Measurements from ENCODE around the gene SLC8A2.

Gene SLC8A2

GRCh38 chr19:47503826-47504150 is 32.1 kb upstream of the SLC8A2 start:
- no peak for DNase-seq (ENCODE audit: low spot score)

- DNase-seq (ENCODE audit: low spot score): no peak
Measured at GRCh38 chr19:47503130-47503825, 31.6 kb upstream of the SLC8A2 start.

- no peak for DNase-seq (ENCODE audit: low spot score)
Measured at GRCh38 chr19:47499863-47500830, 28.5 kb upstream of the SLC8A2 start.

- DNase-seq (ENCODE audit: low spot score): no peak
Measured at GRCh38 chr19:47499371-47499770, 27.7 kb upstream of the SLC8A2 start.

GRCh38 chr19:47498561-47498960 is 26.9 kb upstream of the SLC8A2 start:
- DNase-seq (ENCODE audit: low spot score): no peak

- DNase-seq (ENCODE audit: low spot score): no peak
Measured at GRCh38 chr19:47497821-47498520, 26.3 kb upstream of the SLC8A2 start.

GRCh38 chr19:47497050-47497766 is 25.5 kb upstream of the SLC8A2 start:
- no peak for DNase-seq (ENCODE audit: low spot score)

GRCh38 chr19:47495478-47496372 is 24.0 kb upstream of the SLC8A2 start:
- DNase-seq (ENCODE audit: low spot score): no peak

GRCh38 chr19:47494729-47495128 is 23.0 kb upstream of the SLC8A2 start:
- no peak for DNase-seq (ENCODE audit: low spot score)

- no peak for DNase-seq (ENCODE audit: low spot score)
Measured at GRCh38 chr19:47494211-47494547, 22.5 kb upstream of the SLC8A2 start.

GRCh38 chr19:47493378-47494210 is 21.9 kb upstream of the SLC8A2 start:
- DNase-seq (ENCODE audit: low spot score): no peak

GRCh38 chr19:47492571-47493377 is 21.1 kb upstream of the SLC8A2 start:
- DNase-seq (ENCODE audit: low spot score): no peak

- no peak for DNase-seq (ENCODE audit: low spot score)
Measured at GRCh38 chr19:47492137-47492533, 20.4 kb upstream of the SLC8A2 start.

GRCh38 chr19:47491358-47492136 is 19.9 kb upstream of the SLC8A2 start:
- DNase-seq (ENCODE audit: low spot score): no peak

GRCh38 chr19:47490847-47491246 is 19.2 kb upstream of the SLC8A2 start:
- DNase-seq (ENCODE audit: low spot score): no peak

- DNase-seq (ENCODE audit: low spot score): no peak
Measured at GRCh38 chr19:47490031-47490430, 18.3 kb upstream of the SLC8A2 start.

GRCh38 chr19:47489072-47489914 is 17.6 kb upstream of the SLC8A2 start:
- DNase-seq (ENCODE audit: low spot score): no peak
